ENCODE results near the gene NUDT17.

Gene NUDT17

GRCh38 chr1:145885738-145886287, 40.4 kb downstream of the NUDT17 start, which contains the start of gene ANKRD35:
Gene ANKRD35, minus strand, starts transcription at chr1:145885866. Its CDS starts 108 bp downstream, at chr1:145885758.
- Histone ChIP-seq H3K9ac (ENCODE audit: low read depth, low read length, poor library complexity, severe bottlenecking) (no peak within 1 kb of the TSS), H4K20me1 (ENCODE audit: insufficient read depth, low read length, poor library complexity, severe bottlenecking) (no peaks in the 10 kb centered on the region), H3K4me1 (ENCODE audit: insufficient read depth, low read length, poor library complexity, severe bottlenecking) (peaks cover 5% of the 10 kb centered on the region), H3F3A (ENCODE audit: low read depth) (no peaks in the 10 kb centered on the region), H3K27me3 (ENCODE audit: insufficient read depth, low read length, poor library complexity, severe bottlenecking) (peaks cover 19% of the 10 kb centered on the region), H3K4me2 (ENCODE audit: low read depth, low read length, poor library complexity, severe bottlenecking) (peak within 1 kb of the TSS; percentile 63), H3K4me3 (ENCODE audit: low read length, poor library complexity, severe bottlenecking) (peak within 1 kb of the TSS; percentile 79), H3K9me3 (ENCODE audit: insufficient read depth, low read depth, low read length) (no peaks in the 10 kb centered on the region), H2AFZ (ENCODE audit: low read length) (peak within 1 kb of the TSS; percentile 97), H3K9me2 (replicated peaks; ENCODE audit: low read depth, low read length) (no peaks in the 10 kb centered on the region), H3K36me3 (ENCODE audit: insufficient read depth, low read length) (no peaks in the 10 kb centered on the region), H3K79me2 (ENCODE audit: insufficient read depth, low read length) (no peaks in the 10 kb centered on the region)
- TF ChIP-seq, protein P1, sequence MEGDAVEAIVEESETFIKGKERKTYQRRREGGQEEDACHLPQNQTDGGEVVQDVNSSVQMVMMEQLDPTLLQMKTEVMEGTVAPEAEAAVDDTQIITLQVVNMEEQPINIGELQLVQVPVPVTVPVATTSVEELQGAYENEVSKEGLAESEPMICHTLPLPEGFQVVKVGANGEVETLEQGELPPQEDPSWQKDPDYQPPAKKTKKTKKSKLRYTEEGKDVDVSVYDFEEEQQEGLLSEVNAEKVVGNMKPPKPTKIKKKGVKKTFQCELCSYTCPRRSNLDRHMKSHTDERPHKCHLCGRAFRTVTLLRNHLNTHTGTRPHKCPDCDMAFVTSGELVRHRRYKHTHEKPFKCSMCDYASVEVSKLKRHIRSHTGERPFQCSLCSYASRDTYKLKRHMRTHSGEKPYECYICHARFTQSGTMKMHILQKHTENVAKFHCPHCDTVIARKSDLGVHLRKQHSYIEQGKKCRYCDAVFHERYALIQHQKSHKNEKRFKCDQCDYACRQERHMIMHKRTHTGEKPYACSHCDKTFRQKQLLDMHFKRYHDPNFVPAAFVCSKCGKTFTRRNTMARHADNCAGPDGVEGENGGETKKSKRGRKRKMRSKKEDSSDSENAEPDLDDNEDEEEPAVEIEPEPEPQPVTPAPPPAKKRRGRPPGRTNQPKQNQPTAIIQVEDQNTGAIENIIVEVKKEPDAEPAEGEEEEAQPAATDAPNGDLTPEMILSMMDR (conservative IDR thresholded peaks at IDR 0.05; ENCODE audit: low read length) = no peak
- TF ChIP-seq EZH2phosphoT487 (IDR thresholded peaks at IDR 0.05; ENCODE audit: borderline replicate concordance) = no peak

DNA sequence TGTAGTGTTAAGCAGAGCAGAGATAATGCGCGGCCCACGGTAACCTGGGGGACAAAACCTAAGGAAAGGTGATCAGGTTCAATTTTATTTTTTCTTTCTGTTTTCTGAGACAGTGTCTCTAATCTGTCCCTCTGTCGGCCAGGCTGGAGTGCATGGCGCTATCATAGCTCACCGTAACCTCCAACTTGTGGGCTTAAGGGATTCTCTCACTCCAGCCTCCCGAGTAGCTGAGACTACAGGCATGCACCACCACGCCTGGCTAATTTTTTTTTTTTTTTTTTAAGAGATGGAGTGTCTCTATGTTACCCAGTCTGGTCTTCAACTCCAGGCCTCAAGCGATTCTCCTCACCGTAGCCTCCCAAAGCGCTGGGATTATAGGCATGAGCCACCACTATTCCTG, 41.0 kb downstream of the NUDT17 start:
- H3K9ac ChIP-seq (ENCODE audit: low read depth, low read length, poor library complexity, severe bottlenecking) = no peak overlapping the region
- no peak for TF ChIP-seq EZH2phosphoT487 (IDR thresholded peaks at IDR 0.05; ENCODE audit: borderline replicate concordance)
- TF ChIP-seq, protein P1 (conservative IDR thresholded peaks at IDR 0.05; ENCODE audit: low read length) = no peak

DNA sequence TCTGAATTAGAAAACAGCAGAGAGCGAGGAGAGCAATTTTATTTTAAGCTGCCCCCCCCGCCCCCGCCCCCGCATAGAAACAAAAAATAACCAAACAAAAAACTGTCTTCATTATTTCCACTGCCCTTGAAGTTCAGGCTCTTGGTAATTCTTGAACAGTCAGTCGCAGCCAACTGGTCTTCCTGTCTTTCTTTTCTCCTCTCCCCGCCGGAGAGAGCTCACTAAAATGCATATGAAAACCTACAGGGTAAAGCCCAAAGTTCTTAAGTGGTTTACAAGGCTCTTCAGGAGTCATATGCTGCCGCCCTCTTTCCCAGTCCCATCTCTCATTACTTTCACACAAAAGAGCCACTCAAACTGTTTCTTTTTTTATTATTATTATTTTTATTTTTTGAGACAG, 41.4 kb downstream of the NUDT17 start:
- H3K4me2 ChIP-seq (ENCODE audit: low read depth, low read length, poor library complexity, severe bottlenecking) = no peak overlapping the region
- no peak overlapping the region for H3K9ac ChIP-seq (ENCODE audit: low read depth, low read length, poor library complexity, severe bottlenecking)
- H3K36me3 ChIP-seq (ENCODE audit: insufficient read depth, low read length) = no peaks in the 10 kb centered on the region
- H3K4me3 ChIP-seq (ENCODE audit: low read length, poor library complexity, severe bottlenecking) = no peak overlapping the region
- peaks cover 19% of the 10 kb centered on the region for H3K27me3 ChIP-seq (ENCODE audit: insufficient read depth, low read length, poor library complexity, severe bottlenecking)
- H4K20me1 ChIP-seq (ENCODE audit: insufficient read depth, low read length, poor library complexity, severe bottlenecking) = no peaks in the 10 kb centered on the region
- no peaks in the 10 kb centered on the region for H3F3A ChIP-seq (ENCODE audit: low read depth)
- H3K4me1 ChIP-seq (ENCODE audit: insufficient read depth, low read length, poor library complexity, severe bottlenecking) = peaks cover 5% of the 10 kb centered on the region
- TF ChIP-seq, protein P1 (conservative IDR thresholded peaks at IDR 0.05; ENCODE audit: low read length) = no peak
- no peaks in the 10 kb centered on the region for H3K79me2 ChIP-seq (ENCODE audit: insufficient read depth, low read length)
- H2AFZ ChIP-seq (ENCODE audit: low read length) = no peak overlapping the region
- H3K9me3 ChIP-seq (ENCODE audit: insufficient read depth, low read depth, low read length) = no peaks in the 10 kb centered on the region
- no peaks in the 10 kb centered on the region for H3K9me2 ChIP-seq (replicated peaks; ENCODE audit: low read depth, low read length)

More for the DNA sequence above, 41.0 kb downstream of the NUDT17 start:
- H3K4me2 ChIP-seq (ENCODE audit: low read depth, low read length, poor library complexity, severe bottlenecking) = peak overlapping the region; percentile 63
- H3K27me3 ChIP-seq (ENCODE audit: insufficient read depth, low read length, poor library complexity, severe bottlenecking) = peaks cover 19% of the 10 kb centered on the region
- no peaks in the 10 kb centered on the region for H4K20me1 ChIP-seq (ENCODE audit: insufficient read depth, low read length, poor library complexity, severe bottlenecking)
- H3K4me1 ChIP-seq (ENCODE audit: insufficient read depth, low read length, poor library complexity, severe bottlenecking) = peaks cover 5% of the 10 kb centered on the region
- peak overlapping the region; percentile 79 for H3K4me3 ChIP-seq (ENCODE audit: low read length, poor library complexity, severe bottlenecking)
- no peaks in the 10 kb centered on the region for H3K9me3 ChIP-seq (ENCODE audit: insufficient read depth, low read depth, low read length)
- no peaks in the 10 kb centered on the region for H3K9me2 ChIP-seq (replicated peaks; ENCODE audit: low read depth, low read length)
- H3F3A ChIP-seq (ENCODE audit: low read depth) = no peaks in the 10 kb centered on the region
- H2AFZ ChIP-seq (ENCODE audit: low read length) = peak overlapping the region; percentile 97
- H3K79me2 ChIP-seq (ENCODE audit: insufficient read depth, low read length) = no peaks in the 10 kb centered on the region
- no peaks in the 10 kb centered on the region for H3K36me3 ChIP-seq (ENCODE audit: insufficient read depth, low read length)
